WERI-Rb-1 (cell line): Measurements from ENCODE around the gene COIL.

Source experiments
- DNase-seq: peaks from one replicate; pipeline ENCODE4 v3.0.0-alpha.2; 2020
- H3K27ac ChIP-seq: fragments of 250-450 bp; sonication (Bioruptor Pico); 2 replicates; pipeline ENCODE4 v1.5.1; 2020; ENCODE audit warnings: mild to moderate bottlenecking, moderate library complexity
- H3K27me3 ChIP-seq: fragments of 250-450 bp; sonication (Bioruptor Pico); 2 replicates; pipeline ENCODE4 v1.5.1; 2021; ENCODE audit warnings: mild to moderate bottlenecking, low read depth, moderate library complexity; ENCODE audit not compliant: insufficient read depth, severe bottlenecking
- H3K36me3 ChIP-seq: fragments of 250-450 bp; sonication (Bioruptor Pico); 2 replicates; pipeline ENCODE4 v1.5.1; 2020; ENCODE audit warnings: mild to moderate bottlenecking, moderate library complexity
- H3K4me3 ChIP-seq: 2 replicates; pipeline ENCODE4 v1.5.1; 2011; ENCODE audit warnings: low read depth, mild to moderate bottlenecking, control low read depth, low read length
- H3K9me3 ChIP-seq: fragments of 250-450 bp; sonication (Bioruptor Pico); 2 replicates; pipeline ENCODE4 v1.5.1; 2021; ENCODE audit warnings: mild to moderate bottlenecking, moderate library complexity; ENCODE audit not compliant: severe bottlenecking
- CTCF ChIP-seq: IDR thresholded peaks from 2 replicates; pipeline ENCODE4 v1.5.1; 2011; ENCODE audit warnings: low read depth, mild to moderate bottlenecking, control low read depth, inconsistent platforms, low read length

Gene COIL

GRCh38 chr17:56930739-56931337 is 30.0 kb downstream of the COIL start:
- Histone ChIP-seq H3K27ac (no peak overlapping the region), H3K4me3 (no peak overlapping the region), H3K27me3 (no peaks in the 10 kb centered on the region), H3K36me3 (peaks cover 20% of the 10 kb centered on the region), H3K9me3 (peaks cover 21% of the 10 kb centered on the region)
- TF ChIP-seq CTCF: no peak
- DNase-seq: no peak

- H3K36me3 ChIP-seq: peaks cover 9% of the 10 kb centered on the region
- H3K4me3 ChIP-seq: no peak overlapping the region
- DNase-seq: no peak
- no peak overlapping the region for H3K27ac ChIP-seq
- H3K9me3 ChIP-seq: peaks cover 21% of the 10 kb centered on the region
- no peak for TF ChIP-seq CTCF
- no peaks in the 10 kb centered on the region for H3K27me3 ChIP-seq
Measured at GRCh38 chr17:56929362-56929969, 31.4 kb downstream of the COIL start.

GRCh38 chr17:56928586-56928985 is 32.3 kb downstream of the COIL start:
- Histone ChIP-seq H3K4me3 (no peak overlapping the region), H3K36me3 (peaks cover under 1% of the 10 kb centered on the region; the same call in 1 of the 2 replicates)

GRCh38 chr17:56926704-56927103 is 34.1 kb downstream of the COIL start:
- no peaks in the 10 kb centered on the region for H3K27me3 ChIP-seq
- H3K36me3 ChIP-seq: no peaks in the 10 kb centered on the region
- H3K27ac ChIP-seq: no peak overlapping the region
- DNase-seq: no peak
- H3K4me3 ChIP-seq: no peak overlapping the region
- peaks cover 20% of the 10 kb centered on the region for H3K9me3 ChIP-seq
- TF ChIP-seq CTCF: no peak

More at GRCh38 chr17:56928586-56928985, 32.3 kb downstream of the COIL start:
- TF ChIP-seq CTCF: no peak
- no peak overlapping the region for H3K27ac ChIP-seq
- peaks cover 21% of the 10 kb centered on the region for H3K9me3 ChIP-seq
- no peaks in the 10 kb centered on the region for H3K27me3 ChIP-seq
- no peak for DNase-seq

- H3K9me3 ChIP-seq: peaks cover 16% of the 10 kb centered on the region
- H3K27ac ChIP-seq: no peak overlapping the region
- TF ChIP-seq CTCF: no peak
- no peak overlapping the region for H3K4me3 ChIP-seq
- no peak for DNase-seq
- no peaks in the 10 kb centered on the region for H3K36me3 ChIP-seq
- no peaks in the 10 kb centered on the region for H3K27me3 ChIP-seq
Measured at GRCh38 chr17:56926270-56926669, 34.6 kb downstream of the COIL start.

- no peak for DNase-seq
- H3K4me3 ChIP-seq: no peak overlapping the region
- H3K27me3 ChIP-seq: no peaks in the 10 kb centered on the region
- no peak overlapping the region for H3K27ac ChIP-seq
- no peak for TF ChIP-seq CTCF
- peaks cover 10% of the 10 kb centered on the region for H3K9me3 ChIP-seq
- H3K36me3 ChIP-seq: no peaks in the 10 kb centered on the region
Measured at GRCh38 chr17:56925088-56925487, 35.8 kb downstream of the COIL start.
